Bronchial epithelial cell (primary cell): ENCODE results near the gene ZFYVE19. TPM values are rescaled to one million over a fixed set of nuclear protein-coding genes. Genes with fewer than 3 reads are reported as not detected.

Experiments used
- DNase-seq: peaks from one replicate; pipeline ENCODE4 v3.0.0-alpha.2; 2010; ENCODE audit warnings: low read depth
- FAIRE-seq: peaks from 2 replicates; lab custom pipeline; 2011; peaks lifted over from hg19 to GRCh38; lab: Jason Lieb, UNC
- H3K27me3 ChIP-seq: 2 replicates; pipeline ENCODE4 v1.5.1; 2011; ENCODE audit warnings: low read length; ENCODE audit not compliant: control insufficient read depth, insufficient read depth
- H3K36me3 ChIP-seq: 2 replicates; pipeline ENCODE4 v1.5.1; 2011; ENCODE audit warnings: low read length; ENCODE audit not compliant: control insufficient read depth, insufficient read depth
- H3K4me3 ChIP-seq: 2 replicates; pipeline ENCODE4 v1.5.1; 2011; ENCODE audit warnings: mild to moderate bottlenecking, low read depth, low read length, control low read depth
- CTCF ChIP-seq: IDR thresholded peaks from 2 replicates; pipeline ENCODE4 v1.5.1; 2011; ENCODE audit warnings: mild to moderate bottlenecking, moderate library complexity, low read length, control low read depth, inconsistent platforms; ENCODE audit not compliant: insufficient read depth, severe bottlenecking
- total RNA-seq: library from RNA; depleted of rRNA; stranded (reverse); fragments of >200 nt; gene quantifications from 2 replicates; pipeline ENCODE4 v1.2.1, GENCODE V29; 2014

Gene ZFYVE19
- total RNA-seq, 1 donor from 2014 or later: 34.0 TPM

GRCh38 chr15:40790718-40791117, 16.2 kb upstream of the ZFYVE19 start:
- TF ChIP-seq CTCF: no peak
- no peak for FAIRE-seq
- H3K27me3 ChIP-seq: no peaks in the 10 kb centered on the region
- peak; percentile 71 for DNase-seq
- H3K36me3 ChIP-seq: no peaks in the 10 kb centered on the region
- H3K4me3 ChIP-seq: no peak overlapping the region

- FAIRE-seq: no peak
- H3K4me3 ChIP-seq: no peak overlapping the region
- no peaks in the 10 kb centered on the region for H3K27me3 ChIP-seq
- H3K36me3 ChIP-seq: no peaks in the 10 kb centered on the region
- no peak for TF ChIP-seq CTCF
- no peak for DNase-seq
Measured at GRCh38 chr15:40792394-40792793, 14.5 kb upstream of the ZFYVE19 start.

GRCh38 chr15:40793216-40793989, 13.5 kb upstream of the ZFYVE19 start:
- Histone ChIP-seq H3K36me3 (no peaks in the 10 kb centered on the region), H3K27me3 (no peaks in the 10 kb centered on the region), H3K4me3 (no peak overlapping the region)
- TF ChIP-seq CTCF: no peak
- DNase-seq (peak; percentile 98), FAIRE-seq (peak; percentile 36)

GRCh38 chr15:40796041-40796440, 10.8 kb upstream of the ZFYVE19 start:
- no peak for TF ChIP-seq CTCF
- DNase-seq (no peak), FAIRE-seq (no peak)
- Histone ChIP-seq H3K4me3 (no peak overlapping the region), H3K27me3 (no peaks in the 10 kb centered on the region), H3K36me3 (no peaks in the 10 kb centered on the region)

GRCh38 chr15:40796512-40796911, 10.4 kb upstream of the ZFYVE19 start:
- no peaks in the 10 kb centered on the region for H3K27me3 ChIP-seq
- no peaks in the 10 kb centered on the region for H3K36me3 ChIP-seq
- no peak overlapping the region for H3K4me3 ChIP-seq
- TF ChIP-seq CTCF: no peak
- DNase-seq (no peak), FAIRE-seq (no peak)

- no peak for TF ChIP-seq CTCF
- Histone ChIP-seq H3K27me3 (no peaks in the 10 kb centered on the region), H3K4me3 (no peak overlapping the region), H3K36me3 (peaks cover 1% of the 10 kb centered on the region)
- FAIRE-seq: no peak
- DNase-seq: no peak
Measured at GRCh38 chr15:40799523-40799922, 7.4 kb upstream of the ZFYVE19 start.
